ENCODE measurements around the gene DLG2.

DLG2 gene

DNA sequence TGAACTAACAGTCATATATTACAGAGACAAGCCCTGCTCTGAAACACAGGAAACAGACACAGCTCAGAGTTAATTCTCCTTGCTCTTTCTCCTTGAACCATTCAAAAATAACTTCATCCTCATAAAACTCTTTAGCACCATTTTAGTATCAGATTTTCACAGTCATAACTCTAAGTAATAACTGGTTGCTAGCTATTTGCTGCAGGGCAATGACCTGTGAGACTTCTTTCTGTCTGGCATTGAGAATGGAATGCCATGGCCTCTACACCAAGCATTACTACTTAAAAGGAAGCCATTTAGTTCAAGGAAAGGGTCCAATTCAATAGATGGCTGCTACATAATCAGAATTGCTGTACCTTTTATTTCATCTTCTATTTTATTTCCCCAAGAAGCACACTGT is 2154.3 kb downstream of the DLG2 start:
- TF ChIP-seq TCF12 (IDR thresholded peaks at IDR 0.05; ENCODE audit: low read depth) = no peak
- TF ChIP-seq RAD21 (IDR thresholded peaks at IDR 0.05; ENCODE audit: low read depth) = no peak
- no peak for TF ChIP-seq ZBTB7A (IDR thresholded peaks at IDR 0.05; ENCODE audit: low read depth)
- TF ChIP-seq TEAD4 (IDR thresholded peaks at IDR 0.05) = no peak
- no peak for TF ChIP-seq CEBPB (IDR thresholded peaks at IDR 0.05)
- TF ChIP-seq, protein P1, sequence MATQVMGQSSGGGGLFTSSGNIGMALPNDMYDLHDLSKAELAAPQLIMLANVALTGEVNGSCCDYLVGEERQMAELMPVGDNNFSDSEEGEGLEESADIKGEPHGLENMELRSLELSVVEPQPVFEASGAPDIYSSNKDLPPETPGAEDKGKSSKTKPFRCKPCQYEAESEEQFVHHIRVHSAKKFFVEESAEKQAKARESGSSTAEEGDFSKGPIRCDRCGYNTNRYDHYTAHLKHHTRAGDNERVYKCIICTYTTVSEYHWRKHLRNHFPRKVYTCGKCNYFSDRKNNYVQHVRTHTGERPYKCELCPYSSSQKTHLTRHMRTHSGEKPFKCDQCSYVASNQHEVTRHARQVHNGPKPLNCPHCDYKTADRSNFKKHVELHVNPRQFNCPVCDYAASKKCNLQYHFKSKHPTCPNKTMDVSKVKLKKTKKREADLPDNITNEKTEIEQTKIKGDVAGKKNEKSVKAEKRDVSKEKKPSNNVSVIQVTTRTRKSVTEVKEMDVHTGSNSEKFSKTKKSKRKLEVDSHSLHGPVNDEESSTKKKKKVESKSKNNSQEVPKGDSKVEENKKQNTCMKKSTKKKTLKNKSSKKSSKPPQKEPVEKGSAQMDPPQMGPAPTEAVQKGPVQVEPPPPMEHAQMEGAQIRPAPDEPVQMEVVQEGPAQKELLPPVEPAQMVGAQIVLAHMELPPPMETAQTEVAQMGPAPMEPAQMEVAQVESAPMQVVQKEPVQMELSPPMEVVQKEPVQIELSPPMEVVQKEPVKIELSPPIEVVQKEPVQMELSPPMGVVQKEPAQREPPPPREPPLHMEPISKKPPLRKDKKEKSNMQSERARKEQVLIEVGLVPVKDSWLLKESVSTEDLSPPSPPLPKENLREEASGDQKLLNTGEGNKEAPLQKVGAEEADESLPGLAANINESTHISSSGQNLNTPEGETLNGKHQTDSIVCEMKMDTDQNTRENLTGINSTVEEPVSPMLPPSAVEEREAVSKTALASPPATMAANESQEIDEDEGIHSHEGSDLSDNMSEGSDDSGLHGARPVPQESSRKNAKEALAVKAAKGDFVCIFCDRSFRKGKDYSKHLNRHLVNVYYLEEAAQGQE (IDR thresholded peaks at IDR 0.05; ENCODE audit: low read depth) = no peak
- no peak for TF ChIP-seq EP300 (IDR thresholded peaks at IDR 0.05; ENCODE audit: borderline replicate concordance)
- TF ChIP-seq, protein P2, sequence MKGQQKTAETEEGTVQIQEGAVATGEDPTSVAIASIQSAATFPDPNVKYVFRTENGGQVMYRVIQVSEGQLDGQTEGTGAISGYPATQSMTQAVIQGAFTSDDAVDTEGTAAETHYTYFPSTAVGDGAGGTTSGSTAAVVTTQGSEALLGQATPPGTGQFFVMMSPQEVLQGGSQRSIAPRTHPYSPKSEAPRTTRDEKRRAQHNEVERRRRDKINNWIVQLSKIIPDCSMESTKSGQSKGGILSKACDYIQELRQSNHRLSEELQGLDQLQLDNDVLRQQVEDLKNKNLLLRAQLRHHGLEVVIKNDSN (IDR thresholded peaks at IDR 0.05) = no peak
- no peak for TF ChIP-seq TAF1 (IDR thresholded peaks at IDR 0.05; ENCODE audit: low read depth)
- TF ChIP-seq EGR1 (IDR thresholded peaks at IDR 0.05) = no peak
- no peak for TF ChIP-seq FOXM1 (IDR thresholded peaks at IDR 0.05; ENCODE audit: borderline replicate concordance, low read depth)
- TF ChIP-seq, protein P3, sequence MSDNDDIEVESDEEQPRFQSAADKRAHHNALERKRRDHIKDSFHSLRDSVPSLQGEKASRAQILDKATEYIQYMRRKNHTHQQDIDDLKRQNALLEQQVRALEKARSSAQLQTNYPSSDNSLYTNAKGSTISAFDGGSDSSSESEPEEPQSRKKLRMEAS (IDR thresholded peaks at IDR 0.05) = no peak
- no peak for TF ChIP-seq YY1 (IDR thresholded peaks at IDR 0.05; ENCODE audit: low read depth)
- TF ChIP-seq CREB1 (IDR thresholded peaks at IDR 0.05; ENCODE audit: low read depth) = no peak
- no peak for TF ChIP-seq NFIC (IDR thresholded peaks at IDR 0.05)

DNA sequence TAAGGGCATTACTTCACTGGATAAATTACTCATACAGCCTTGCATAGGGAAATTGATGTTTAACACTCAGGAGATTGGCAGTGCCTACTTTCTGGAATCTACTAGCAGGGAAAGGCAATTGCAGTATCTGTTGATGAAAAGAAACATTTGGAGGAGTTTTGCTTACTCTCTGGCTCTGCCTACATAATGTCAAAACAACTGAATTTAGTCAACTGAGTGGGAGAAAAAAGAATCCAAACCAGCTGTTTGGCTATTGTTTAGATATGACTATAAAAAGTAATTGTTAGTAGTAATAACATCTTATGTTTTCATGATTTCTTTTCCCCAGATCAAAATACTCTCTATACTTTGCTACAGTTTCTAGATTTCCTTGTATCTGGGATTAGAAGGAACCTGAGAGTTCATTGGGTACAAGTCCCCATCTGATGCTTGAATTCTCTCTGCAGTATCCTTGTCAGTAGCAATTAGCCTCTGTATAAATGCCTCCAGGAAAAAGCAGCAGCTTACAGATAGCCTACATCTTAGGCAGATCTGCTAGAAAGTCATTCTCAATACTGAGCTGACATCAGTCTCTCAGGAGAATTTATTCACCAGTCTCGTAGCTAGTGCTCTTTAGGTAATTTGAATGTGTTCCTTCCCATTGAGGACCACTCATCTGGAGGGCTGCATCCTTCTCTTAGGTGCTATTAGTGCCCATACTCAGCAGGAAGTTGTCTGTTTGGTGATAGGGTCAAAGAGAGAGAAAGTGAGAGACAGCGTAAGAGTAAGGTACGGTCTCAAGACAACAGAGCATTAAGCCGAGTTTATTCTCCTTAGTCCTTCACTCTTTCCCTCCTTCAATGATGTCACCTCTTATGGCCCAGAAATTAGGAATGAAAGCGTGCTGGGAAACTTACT is 2155.1 kb downstream of the DLG2 start:
- TF ChIP-seq ZBTB7A (IDR thresholded peaks at IDR 0.05; ENCODE audit: low read depth) (no peak), TCF12 (IDR thresholded peaks at IDR 0.05; ENCODE audit: low read depth) (no peak), CEBPB (IDR thresholded peaks at IDR 0.05) (no peak), CREB1 (IDR thresholded peaks at IDR 0.05; ENCODE audit: low read depth) (no peak), RAD21 (IDR thresholded peaks at IDR 0.05; ENCODE audit: low read depth) (no peak), TEAD4 (IDR thresholded peaks at IDR 0.05) (no peak), FOXM1 (IDR thresholded peaks at IDR 0.05; ENCODE audit: borderline replicate concordance, low read depth) (no peak), NFIC (IDR thresholded peaks at IDR 0.05) (no peak), TAF1 (IDR thresholded peaks at IDR 0.05; ENCODE audit: low read depth) (no peak), EGR1 (IDR thresholded peaks at IDR 0.05) (no peak), YY1 (IDR thresholded peaks at IDR 0.05; ENCODE audit: low read depth) (no peak), EP300 (IDR thresholded peaks at IDR 0.05; ENCODE audit: borderline replicate concordance) (no peak)
- TF ChIP-seq, protein P2 (IDR thresholded peaks at IDR 0.05) = no peak
- TF ChIP-seq, protein P1 (IDR thresholded peaks at IDR 0.05; ENCODE audit: low read depth) = no peak
- TF ChIP-seq, protein P3 (IDR thresholded peaks at IDR 0.05) = no peak

DNA sequence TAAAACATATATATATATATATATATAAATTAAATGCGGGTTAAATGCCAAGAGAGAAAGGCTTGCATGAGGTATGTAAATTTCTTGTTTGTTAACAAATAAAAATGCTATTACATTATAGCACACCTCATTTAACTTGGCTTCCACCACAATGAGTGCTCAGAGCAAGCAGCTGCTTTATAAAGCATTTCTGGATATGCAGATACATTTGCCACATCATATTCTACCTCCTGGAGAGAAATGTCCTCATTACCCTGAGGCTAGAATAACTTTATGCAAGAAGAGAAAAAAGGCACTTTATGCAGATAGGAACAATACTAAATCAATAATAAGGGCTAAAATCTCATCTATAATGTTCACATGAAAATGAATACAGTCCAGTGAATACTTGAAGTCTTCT is 2159.3 kb downstream of the DLG2 start:
- TF ChIP-seq FOXM1 (IDR thresholded peaks at IDR 0.05; ENCODE audit: borderline replicate concordance, low read depth) (no peak), TCF12 (IDR thresholded peaks at IDR 0.05; ENCODE audit: low read depth) (no peak), EGR1 (IDR thresholded peaks at IDR 0.05) (no peak), NFIC (IDR thresholded peaks at IDR 0.05) (no peak), EP300 (IDR thresholded peaks at IDR 0.05; ENCODE audit: borderline replicate concordance) (no peak), ZBTB7A (IDR thresholded peaks at IDR 0.05; ENCODE audit: low read depth) (no peak)
- TF ChIP-seq, protein P3 (IDR thresholded peaks at IDR 0.05) = no peak
- TF ChIP-seq, protein P1 (IDR thresholded peaks at IDR 0.05; ENCODE audit: low read depth) = no peak
